H1 (cell line): Measurements from ENCODE around the gene POLD4. TPM values are rescaled to one million over a fixed set of nuclear protein-coding genes. Genes with fewer than 3 reads are reported as not detected.

Experiments
- CTCF ChIA-PET: fragments of 300-600 bp; sonication (Branson Sonifier 250); formaldehyde crosslinking; loops from one replicate; lab custom pipeline; 2021; ENCODE audit not compliant: partially characterized antibody; lab: Charles Lee
- POLR2A ChIA-PET: fragments of 300-600 bp; sonication (Branson Sonifier 250); formaldehyde crosslinking; loops from one replicate; lab custom pipeline; 2021; ENCODE audit warnings: inconsistent platforms; ENCODE audit not compliant: partially characterized antibody; lab: Charles Lee
- DNase-seq, 2 experiments: peaks; one replicate each; pipeline versions ENCODE4 v3.0.0 to v3.0.0-alpha.2; 2010 to 2022; ENCODE audit warnings: low spot score in 2 of 2, low read depth in 1 of 2, mixed read lengths in 1 of 2
- FAIRE-seq: peaks from 2 replicates; lab custom pipeline; 2011; peaks lifted over from hg19 to GRCh38; lab: Jason Lieb, UNC
- H2AFZ ChIP-seq: 2 replicates; pipeline ENCODE4 v1.8.1; 2012; ENCODE audit warnings: low read length, inconsistent platforms
- H2AK5ac ChIP-seq: 2 replicates; pipeline ENCODE4 v1.6.1; 2013; ENCODE audit warnings: low read depth, low read length
- H2BK120ac ChIP-seq: replicated peaks from 2 replicates; pipeline ENCODE3; 2013; ENCODE audit warnings: low read depth, low read length, inconsistent platforms
- H2BK12ac ChIP-seq: 2 replicates; pipeline ENCODE4 v1.6.1; 2013; ENCODE audit warnings: low read depth, low read length
- H2BK15ac ChIP-seq: 2 replicates; pipeline ENCODE4 v1.6.1; 2013; ENCODE audit warnings: low read length
- H2BK20ac ChIP-seq: 2 replicates; pipeline ENCODE4 v1.6.1; 2013; ENCODE audit warnings: low read length
- H2BK5ac ChIP-seq: 2 replicates; pipeline ENCODE4 v1.6.1; 2013; ENCODE audit warnings: low read depth, low read length
- H3K14ac ChIP-seq: 2 replicates; pipeline ENCODE4 v1.6.1; 2013; ENCODE audit warnings: inconsistent platforms; ENCODE audit not compliant: insufficient read length
- H3K18ac ChIP-seq: 2 replicates; pipeline ENCODE4 v1.6.1; 2013; ENCODE audit warnings: low read length; ENCODE audit errors: extremely low read depth
- H3K23ac ChIP-seq: 2 replicates; pipeline ENCODE4 v1.6.1; 2013; ENCODE audit warnings: inconsistent platforms; ENCODE audit not compliant: insufficient read length
- H3K23me2 ChIP-seq: 2 replicates; pipeline ENCODE4 v1.6.1; 2013; ENCODE audit warnings: low read depth, low read length
- H3K27ac ChIP-seq: 2 replicates; pipeline ENCODE4 v1.6.1; 2011; ENCODE audit warnings: low read depth, low read length, inconsistent platforms
- H3K27me3 ChIP-seq, 4 experiments: replicated peaks in 1 of 4; 1 replicate in 1 of 4; 2 replicates in 3 of 4; pipeline versions ENCODE4 v1.6.1 to v1.8.1; 2011 to 2013; ENCODE audit warnings: low read length in 3 of 4, mild to moderate bottlenecking in 3 of 4, inconsistent platforms in 2 of 4, mixed read lengths in 2 of 4, moderate library complexity in 1 of 4; ENCODE audit not compliant: control insufficient read depth in 3 of 4, insufficient read depth in 3 of 4; ENCODE audit errors: extremely low read depth in 1 of 4
- H3K36me3 ChIP-seq, 4 experiments: 2 replicates each; pipeline versions ENCODE4 v1.6.1 to v1.8.1; 2011 to 2013; ENCODE audit warnings: mild to moderate bottlenecking in 4 of 4, low read length in 3 of 4, moderate library complexity in 2 of 4, control low read depth in 1 of 4, inconsistent platforms in 1 of 4; ENCODE audit not compliant: insufficient read depth in 4 of 4, control insufficient read depth in 2 of 4
- H3K4ac ChIP-seq: replicated peaks from 2 replicates; pipeline ENCODE3; 2013; ENCODE audit warnings: low read length, low read depth, mixed read lengths, inconsistent platforms; ENCODE audit not compliant: insufficient read length
- H3K4me1 ChIP-seq, 4 experiments: replicated peaks in 1 of 4; 1 replicate in 1 of 4; 2 replicates in 3 of 4; pipeline versions ENCODE4 v1.6.1 to v1.8.1; 2011 to 2013; ENCODE audit warnings: low read length in 3 of 4, inconsistent platforms in 2 of 4, mixed read lengths in 1 of 4; ENCODE audit not compliant: insufficient read depth in 4 of 4, control insufficient read depth in 3 of 4
- H3K4me2 ChIP-seq, 2 experiments: 2 replicates each; pipeline versions ENCODE4 v1.6.1 to v1.8.1; 2011 to 2013; ENCODE audit warnings: low read depth in 2 of 2, low read length in 2 of 2, control low read depth in 1 of 2, inconsistent platforms in 1 of 2, mild to moderate bottlenecking in 1 of 2; ENCODE audit not compliant: insufficient read depth in 1 of 2
- H3K4me3 ChIP-seq, 4 experiments: fragments of 200-600, 300-600 bp in 1 of 4; sonication (generic), shearing (Covaris generic), sonication (Bioruptor Twin) in 1 of 4; 2 replicates each; pipeline versions ENCODE4 v1.5.1 to v1.8.1; 2011 to 2016; ENCODE audit warnings: low read length in 4 of 4, low read depth in 3 of 4, control low read depth in 2 of 4, inconsistent platforms in 2 of 4, mild to moderate bottlenecking in 2 of 4, mixed read lengths in 1 of 4, moderate library complexity in 1 of 4; ENCODE audit not compliant: insufficient read depth in 2 of 4; ENCODE audit errors: extremely low read depth in 1 of 4
- H3K56ac ChIP-seq: replicated peaks from 2 replicates; pipeline ENCODE3; 2013; ENCODE audit warnings: low read depth, mild to moderate bottlenecking, mixed read lengths, low read length, inconsistent platforms; ENCODE audit not compliant: insufficient read length
- H3K79me1 ChIP-seq: 2 replicates; pipeline ENCODE4 v1.6.1; 2013; ENCODE audit warnings: low read depth, low read length, control low read depth
- H3K79me2 ChIP-seq, 2 experiments: 2 replicates each; pipeline versions ENCODE4 v1.6.1 to v1.8.1; 2012 to 2013; ENCODE audit warnings: low read length in 2 of 2, mild to moderate bottlenecking in 2 of 2, inconsistent platforms in 1 of 2; ENCODE audit not compliant: insufficient read depth in 2 of 2, control insufficient read depth in 1 of 2
- H3K9ac ChIP-seq, 4 experiments: replicated peaks in 1 of 4; 1 replicate in 1 of 4; 2 replicates in 3 of 4; pipeline versions ENCODE4 v1.6.1 to v1.8.1; 2011 to 2013; ENCODE audit warnings: low read depth in 3 of 4, low read length in 3 of 4, control low read depth in 2 of 4, mild to moderate bottlenecking in 2 of 4, moderate library complexity in 2 of 4, inconsistent platforms in 1 of 4; ENCODE audit errors: extremely low read depth in 1 of 4
- H3K9me3 ChIP-seq, 2 experiments: 2 replicates each; pipeline versions ENCODE4 v1.6.1 to v1.8.1; 2012 to 2013; ENCODE audit warnings: mild to moderate bottlenecking in 2 of 2, moderate library complexity in 2 of 2, control low read depth in 1 of 2, inconsistent platforms in 1 of 2, low read depth in 1 of 2, low read length in 1 of 2, mixed read lengths in 1 of 2; ENCODE audit not compliant: insufficient read depth in 2 of 2
- H4K20me1 ChIP-seq, 2 experiments: replicated peaks in 1 of 2; 2 replicates each; pipeline versions ENCODE3 to v1.8.1; 2011 to 2013; ENCODE audit warnings: inconsistent platforms in 2 of 2, low read length in 2 of 2, mild to moderate bottlenecking in 1 of 2; ENCODE audit not compliant: insufficient read depth in 2 of 2, control insufficient read depth in 1 of 2
- H4K5ac ChIP-seq: 2 replicates; pipeline ENCODE4 v1.6.1; 2013; ENCODE audit warnings: low read length, low read depth, mixed read lengths, inconsistent platforms; ENCODE audit not compliant: insufficient read length
- H4K8ac ChIP-seq: 2 replicates; pipeline ENCODE4 v1.8.0; 2013; ENCODE audit warnings: mild to moderate bottlenecking, moderate library complexity, low read length, inconsistent platforms; ENCODE audit not compliant: insufficient read depth; ENCODE audit errors: extremely low read depth
- H4K91ac ChIP-seq: replicated peaks from 2 replicates; pipeline ENCODE3; 2013; ENCODE audit warnings: low read length, mixed read lengths, inconsistent platforms; ENCODE audit not compliant: insufficient read length
- BACH1 ChIP-seq: IDR thresholded peaks from 2 replicates; pipeline ENCODE4 v1.6.1; 2012; ENCODE audit warnings: low read length, improper control_type of control experiment
- BCL11A ChIP-seq, 2 experiments: IDR thresholded peaks; one replicate each; pipeline ENCODE4 v1.6.1; 2011; ENCODE audit warnings: low read depth in 2 of 2, low read length in 2 of 2, mild to moderate bottlenecking in 2 of 2
- CBX8 ChIP-seq: fragments of 300-800, 300-1000 bp; sonication (generic); IDR thresholded peaks from 2 replicates; pipeline ENCODE4 v1.7.1; 2016; ENCODE audit warnings: low read depth, low read length, borderline replicate concordance
- CHD1 ChIP-seq: IDR thresholded peaks from 2 replicates; pipeline ENCODE4 v1.6.1; 2012; ENCODE audit warnings: low read depth, low read length, improper control_type of control experiment
- CHD2 ChIP-seq: IDR thresholded peaks from 2 replicates; pipeline ENCODE4 v1.6.1; 2012; ENCODE audit warnings: low read length, improper control_type of control experiment
- EP300 ChIP-seq, 2 experiments: IDR thresholded peaks; 1 replicate in 1 of 2; 2 replicates in 1 of 2; pipeline ENCODE4 v1.6.1; 2011 to 2012; ENCODE audit warnings: low read depth in 2 of 2, low read length in 2 of 2, mild to moderate bottlenecking in 2 of 2, borderline replicate concordance in 1 of 2, inconsistent platforms in 1 of 2, moderate library complexity in 1 of 2
- EZH2 ChIP-seq: fragments of 200-600 bp; sonication (generic); IDR thresholded peaks from 2 replicates; pipeline ENCODE4 v1.7.1; 2012; ENCODE audit warnings: low read depth, mild to moderate bottlenecking, moderate library complexity, low read length, inconsistent platforms; ENCODE audit not compliant: severe bottlenecking
- GTF2F1 ChIP-seq: IDR thresholded peaks from 2 replicates; pipeline ENCODE4 v1.6.1; 2012; ENCODE audit warnings: low read depth, low read length, improper control_type of control experiment, borderline replicate concordance
- NANOG ChIP-seq: IDR thresholded peaks from 2 replicates; pipeline ENCODE4 v1.6.1; 2011; ENCODE audit warnings: low read length, low read depth, mild to moderate bottlenecking, inconsistent platforms; ENCODE audit not compliant: insufficient read depth, poor library complexity, severe bottlenecking
- POLR2A ChIP-seq, 2 experiments: IDR thresholded peaks; 1 replicate in 1 of 2; 2 replicates in 1 of 2; pipeline ENCODE4 v1.6.1; 2011; ENCODE audit warnings: low read depth in 2 of 2, low read length in 2 of 2, mild to moderate bottlenecking in 2 of 2; ENCODE audit errors: control extremely low read depth in 1 of 2
- RAD21 ChIP-seq, 2 experiments: IDR thresholded peaks in 1 of 2; conservative IDR thresholded peaks in 1 of 2; 2 replicates each; pipeline ENCODE4 v1.6.1; 2011; ENCODE audit warnings: low read depth in 2 of 2, low read length in 2 of 2, improper control_type of control experiment in 1 of 2, inconsistent platforms in 1 of 2, mild to moderate bottlenecking in 1 of 2, moderate library complexity in 1 of 2
- SP4 ChIP-seq: IDR thresholded peaks from 2 replicates; pipeline ENCODE4 v1.6.1; 2012; ENCODE audit warnings: low read length, inconsistent platforms
- TBP ChIP-seq: IDR thresholded peaks from 2 replicates; pipeline ENCODE4 v1.6.1; 2011; ENCODE audit warnings: low read depth, low read length, improper control_type of control experiment
- WGBS, 2 experiments: shearing (Covaris generic) in 1 of 2; methylation state at CpG; one replicate each; pipeline versions ENCODE4 v1.1.6 to v1.1.7; 2013 to 2015; ENCODE audit warnings: low lambda C conversion rate in 2 of 2, mixed read lengths in 2 of 2, inconsistent platforms in 1 of 2, low coverage in 1 of 2, missing lambda C conversion rate in 1 of 2; ENCODE audit not compliant: insufficient replicate concordance in 2 of 2, insufficient coverage in 1 of 2, insufficient read length in 1 of 2; ENCODE audit errors: extremely low coverage in 1 of 2, missing lambda C conversion rate in 1 of 2; 5-methylcytosine and 5-hydroxymethylcytosine counted together
- polyA plus RNA-seq, 7 experiments: library from polyadenylated mRNA; depleted of rRNA in 3 of 7; stranded (reverse) in 5 of 7; unstranded in 2 of 7; fragments of >200 nt in 5 of 7; fragments of 200-250 nt in 2 of 7; gene quantifications; 1 replicate in 5 of 7; 2 replicates in 1 of 7; 4 replicates in 1 of 7; pipeline versions ENCODE4 v1.2.1 to v1.2.3, GENCODE V29; 2011 to 2013; ENCODE audit warnings: missing spikeins in 2 of 7, mixed read lengths in 2 of 7
- total RNA-seq: library from RNA; stranded (reverse); fragmentation: NEBNext Ultra II Directional; extraction: Animal tissue kit (Norgen Biotek cat#: 25700); gene quantifications from 2 replicates; pipeline ENCODE4 v1.2.1, GENCODE V29; 2021

POLD4 gene
- total and polyA plus RNA-seq, 2 of the 8 experiments (the other 6 are each of a cell fraction or from before 2014, with no cell fraction given), result 21.2 to 46.7 TPM

GRCh38 chr11:67393437-67393836, 40.1 kb upstream of the POLD4 start:
- Histone ChIP-seq H2BK5ac (no peak overlapping the region), H3K23me2 (peaks cover 13% of the 10 kb centered on the region), H2AFZ (no peak overlapping the region), H3K9ac (no peak overlapping the region), H4K91ac (no peak overlapping the region), H2BK20ac (no peak overlapping the region), H2BK120ac (no peak overlapping the region), H4K5ac (no peak overlapping the region), H3K4me2 (no peak overlapping the region; a peak in 1 of 4 replicates), H3K4ac (no peak overlapping the region), H3K14ac (no peak overlapping the region), H3K18ac (no peak overlapping the region), H3K36me3 (peaks cover 2 to 16% (median 9%) of the 10 kb centered on the region in 4 experiments; a peak in 5 of 8 replicates), H2BK15ac (no peak overlapping the region), H3K4me1 (peaks cover 0 to 9% (median 6%) of the 10 kb centered on the region in 4 experiments; a peak in 4 of 7 replicates), H3K27me3 (no peaks in the 10 kb centered on the region), H3K79me2 (no peaks in the 10 kb centered on the region), H3K56ac (no peak overlapping the region), H3K79me1 (0 out of 2 replicates have a peak, but pooled peaks cover 2% of the 10 kb centered on the region), H3K9me3 (no peaks in the 10 kb centered on the region), H2AK5ac (no peak overlapping the region), H3K4me3 (no peak overlapping the region), H3K23ac (no peak overlapping the region), H4K20me1 (peaks cover 0 to 5% of the 10 kb centered on the region in 2 experiments), H2BK12ac (no peak overlapping the region), H4K8ac (no peak overlapping the region), H3K27ac (no peak overlapping the region)
- WGBS, 2 experiments, result 95% methylated on average over 18 of the region's 18 CpGs; no CpG with 5 or more reads in 1 of the 2 experiments
- ChIA-PET CTCF (interaction anchor here (7.0 to 34.8 kb wide), 2 partner anchors 13 to 35 kb away, joined by 52 to 1305 read pairs; partner anchors contain the start of gene POLD4), POLR2A (interaction anchor here (1.0 to 3.3 kb wide), 6 partner anchors 8 to 48 kb away, joined by 3 to 31 read pairs (median 5); partner anchors contain the start of genes PPP1CA and PTPRCAP)
- DNase-seq, result no peak
- FAIRE-seq, result no peak
- TF ChIP-seq CBX8 (no peak), SP4 (no peak), EZH2 (no peak), NANOG (no peak), TBP (no peak), GTF2F1 (no peak), POLR2A (IDR thresholded peaks at IDR 0.05; ENCODE audit: control extremely low read depth in 1 of 2, low read depth in 2 of 2, low read length in 2 of 2) (no peak), CHD1 (no peak), RAD21 (IDR thresholded peaks at IDR 0.05 in 1 of 2, conservative IDR thresholded peaks at IDR 0.05 in 1 of 2; ENCODE audit: low read depth in 2 of 2, low read length in 2 of 2) (no peak), BACH1 (no peak), CHD2 (no peak), BCL11A (IDR thresholded peaks at IDR 0.05; ENCODE audit: low read depth in 2 of 2, low read length in 2 of 2) (no peak), EP300 (IDR thresholded peaks at IDR 0.05; ENCODE audit: borderline replicate concordance in 1 of 2, low read depth in 2 of 2, low read length in 2 of 2) (no peak)
